Measurements from ENCODE around the gene ENPP1. TPM values are rescaled to one million over a fixed set of nuclear protein-coding genes. Genes with fewer than 3 reads are reported as not detected.

Gene ENPP1
- total and polyA plus RNA-seq, 5 donors from 2014 or later, result 0.13 TPM; not detected in 4

- peaks cover 0 to 3% (median 0%) of the 10 kb centered on the region in 7 donors for H3K9me3 Mint-ChIP-seq
- no peak overlapping the region for H3K27ac ChIP-seq (ENCODE audit: insufficient read depth, low read length, poor library complexity, severe bottlenecking)
- H3K27me3 Mint-ChIP-seq, result peaks cover 15% of the 10 kb centered on the region
- H3K9me3 ChIP-seq (ENCODE audit: control insufficient read depth in 2 of 2, low read length in 2 of 2), result no peaks in the 10 kb centered on the region
- no peak overlapping the region for H3K27ac Mint-ChIP-seq
- no peak for DNase-seq
- H3K4me3 ChIP-seq (ENCODE audit: low read depth, low read length), result no peak overlapping the region
- H3K36me3 Mint-ChIP-seq, result no peaks in the 10 kb centered on the region
- H3K4me1 ChIP-seq (ENCODE audit: control insufficient read depth, insufficient read depth, low read length, poor library complexity, severe bottlenecking), result no peaks in the 10 kb centered on the region
- no peaks in the 10 kb centered on the region for H3K4me1 Mint-ChIP-seq
- no peaks in the 10 kb centered on the region for H3K27me3 ChIP-seq (ENCODE audit: control insufficient read depth, insufficient read depth, low read length)
- no peak for ATAC-seq (ENCODE audit: low read depth in 2 of 2)
- no peaks in the 10 kb centered on the region for H3K36me3 ChIP-seq (ENCODE audit: control insufficient read depth, insufficient read depth, low read length)
- H3K4me3 Mint-ChIP-seq, result no peak overlapping the region
Observed at GRCh38 chr6:131844243-131844841, 36.5 kb downstream of the ENPP1 start.

GRCh38 chr6:131846023-131846663, 38.3 kb downstream of the ENPP1 start:
- Mint-ChIP-seq H3K27ac (no peak overlapping the region), H3K4me3 (no peak overlapping the region), H3K9me3 (peaks cover 0 to 3% (median 0%) of the 10 kb centered on the region in 7 donors), H3K4me1 (no peaks in the 10 kb centered on the region), H3K36me3 (no peaks in the 10 kb centered on the region), H3K27me3 (peaks cover 15% of the 10 kb centered on the region)
- H3K9me3 ChIP-seq (ENCODE audit: control insufficient read depth in 2 of 2, low read length in 2 of 2), result no peaks in the 10 kb centered on the region
- ATAC-seq (ENCODE audit: low read depth in 2 of 2), result no peak
- H3K27me3 ChIP-seq (ENCODE audit: control insufficient read depth, insufficient read depth, low read length), result no peaks in the 10 kb centered on the region
- no peak overlapping the region for H3K4me3 ChIP-seq (ENCODE audit: low read depth, low read length)
- no peak for DNase-seq
- H3K27ac ChIP-seq (ENCODE audit: insufficient read depth, low read length, poor library complexity, severe bottlenecking), result no peak overlapping the region
- no peaks in the 10 kb centered on the region for H3K36me3 ChIP-seq (ENCODE audit: control insufficient read depth, insufficient read depth, low read length)
- H3K4me1 ChIP-seq (ENCODE audit: control insufficient read depth, insufficient read depth, low read length, poor library complexity, severe bottlenecking), result no peaks in the 10 kb centered on the region

GRCh38 chr6:131846905-131847304, 39.1 kb downstream of the ENPP1 start:
- Histone ChIP-seq H3K27me3 (ENCODE audit: control insufficient read depth, insufficient read depth, low read length) (no peaks in the 10 kb centered on the region), H3K27ac (ENCODE audit: insufficient read depth, low read length, poor library complexity, severe bottlenecking) (no peak overlapping the region), H3K36me3 (ENCODE audit: control insufficient read depth, insufficient read depth, low read length) (no peaks in the 10 kb centered on the region), H3K4me3 (ENCODE audit: low read depth, low read length) (no peak overlapping the region), H3K4me1 (ENCODE audit: control insufficient read depth, insufficient read depth, low read length, poor library complexity, severe bottlenecking) (no peaks in the 10 kb centered on the region), H3K9me3 (ENCODE audit: control insufficient read depth in 2 of 2, low read length in 2 of 2) (no peaks in the 10 kb centered on the region)
- Mint-ChIP-seq H3K27ac (no peak overlapping the region), H3K4me1 (no peaks in the 10 kb centered on the region), H3K4me3 (no peak overlapping the region), H3K36me3 (no peaks in the 10 kb centered on the region), H3K9me3 (peaks cover 0 to 3% (median 0%) of the 10 kb centered on the region in 7 donors), H3K27me3 (peaks cover 15% of the 10 kb centered on the region)
- DNase-seq (no peak), ATAC-seq (ENCODE audit: low read depth in 2 of 2) (no peak)

GRCh38 chr6:131849799-131850198, 42.0 kb downstream of the ENPP1 start:
- Mint-ChIP-seq H3K36me3 (no peaks in the 10 kb centered on the region), H3K27ac (no peak overlapping the region), H3K4me1 (no peaks in the 10 kb centered on the region), H3K4me3 (no peak overlapping the region), H3K27me3 (peaks cover 5% of the 10 kb centered on the region), H3K9me3 (no peaks in the 10 kb centered on the region)
- no peaks in the 10 kb centered on the region for H3K36me3 ChIP-seq (ENCODE audit: control insufficient read depth, insufficient read depth, low read length)
- H3K9me3 ChIP-seq (ENCODE audit: control insufficient read depth in 2 of 2, low read length in 2 of 2), result no peaks in the 10 kb centered on the region
- no peaks in the 10 kb centered on the region for H3K27me3 ChIP-seq (ENCODE audit: control insufficient read depth, insufficient read depth, low read length)
- ATAC-seq (ENCODE audit: low read depth in 2 of 2) (no peak), DNase-seq (no peak)
- H3K27ac ChIP-seq (ENCODE audit: insufficient read depth, low read length, poor library complexity, severe bottlenecking), result no peak overlapping the region
- H3K4me1 ChIP-seq (ENCODE audit: control insufficient read depth, insufficient read depth, low read length, poor library complexity, severe bottlenecking), result no peaks in the 10 kb centered on the region
- H3K4me3 ChIP-seq (ENCODE audit: low read depth, low read length), result no peak overlapping the region

GRCh38 chr6:131851049-131851769, 43.4 kb downstream of the ENPP1 start:
- no peaks in the 10 kb centered on the region for H3K27me3 ChIP-seq (ENCODE audit: control insufficient read depth, insufficient read depth, low read length)
- no peaks in the 10 kb centered on the region for H3K4me1 ChIP-seq (ENCODE audit: control insufficient read depth, insufficient read depth, low read length, poor library complexity, severe bottlenecking)
- H3K4me1 Mint-ChIP-seq, result no peaks in the 10 kb centered on the region
- no peaks in the 10 kb centered on the region for H3K9me3 ChIP-seq (ENCODE audit: control insufficient read depth in 2 of 2, low read length in 2 of 2)
- no peak overlapping the region for H3K4me3 Mint-ChIP-seq
- DNase-seq (no peak), ATAC-seq (ENCODE audit: low read depth in 2 of 2) (no peak)
- H3K9me3 Mint-ChIP-seq, result no peaks in the 10 kb centered on the region
- no peak overlapping the region for H3K4me3 ChIP-seq (ENCODE audit: low read depth, low read length)
- no peak overlapping the region for H3K27ac Mint-ChIP-seq
- no peak overlapping the region for H3K27ac ChIP-seq (ENCODE audit: insufficient read depth, low read length, poor library complexity, severe bottlenecking)
- H3K36me3 ChIP-seq (ENCODE audit: control insufficient read depth, insufficient read depth, low read length), result no peaks in the 10 kb centered on the region
- peaks cover 1% of the 10 kb centered on the region for H3K27me3 Mint-ChIP-seq
- no peaks in the 10 kb centered on the region for H3K36me3 Mint-ChIP-seq

- Mint-ChIP-seq H3K9me3 (no peaks in the 10 kb centered on the region), H3K4me3 (no peak overlapping the region), H3K4me1 (no peaks in the 10 kb centered on the region), H3K27me3 (no peaks in the 10 kb centered on the region), H3K36me3 (no peaks in the 10 kb centered on the region), H3K27ac (no peak overlapping the region)
- Histone ChIP-seq H3K9me3 (ENCODE audit: control insufficient read depth in 2 of 2, low read length in 2 of 2) (no peaks in the 10 kb centered on the region), H3K27ac (ENCODE audit: insufficient read depth, low read length, poor library complexity, severe bottlenecking) (no peak overlapping the region), H3K4me3 (ENCODE audit: low read depth, low read length) (no peak overlapping the region), H3K27me3 (ENCODE audit: control insufficient read depth, insufficient read depth, low read length) (no peaks in the 10 kb centered on the region), H3K36me3 (ENCODE audit: control insufficient read depth, insufficient read depth, low read length) (no peaks in the 10 kb centered on the region), H3K4me1 (ENCODE audit: control insufficient read depth, insufficient read depth, low read length, poor library complexity, severe bottlenecking) (no peaks in the 10 kb centered on the region)
- ATAC-seq (ENCODE audit: low read depth in 2 of 2) (no peak), DNase-seq (no peak)
Observed at GRCh38 chr6:131852200-131852599, 44.4 kb downstream of the ENPP1 start.

GRCh38 chr6:131854803-131855202, 47.0 kb downstream of the ENPP1 start:
- Mint-ChIP-seq H3K4me1 (no peaks in the 10 kb centered on the region), H3K9me3 (no peaks in the 10 kb centered on the region), H3K4me3 (no peak overlapping the region), H3K27ac (no peak overlapping the region), H3K36me3 (no peaks in the 10 kb centered on the region), H3K27me3 (no peaks in the 10 kb centered on the region)
- Histone ChIP-seq H3K9me3 (ENCODE audit: control insufficient read depth in 2 of 2, low read length in 2 of 2) (no peaks in the 10 kb centered on the region), H3K4me3 (ENCODE audit: low read depth, low read length) (no peak overlapping the region), H3K36me3 (ENCODE audit: control insufficient read depth, insufficient read depth, low read length) (no peaks in the 10 kb centered on the region), H3K27me3 (ENCODE audit: control insufficient read depth, insufficient read depth, low read length) (no peaks in the 10 kb centered on the region), H3K4me1 (ENCODE audit: control insufficient read depth, insufficient read depth, low read length, poor library complexity, severe bottlenecking) (no peaks in the 10 kb centered on the region), H3K27ac (ENCODE audit: insufficient read depth, low read length, poor library complexity, severe bottlenecking) (no peak overlapping the region)
- DNase-seq (no peak), ATAC-seq (ENCODE audit: low read depth in 2 of 2) (no peak)

Data from CD4-positive, CD25-positive, alpha-beta regulatory T cell (primary cell).